ENCODE results near the gene PDK2.
A peak's percentile ranks its signal among the peaks of the same experiment; 100 is the strongest.

Gene PDK2

DNA sequence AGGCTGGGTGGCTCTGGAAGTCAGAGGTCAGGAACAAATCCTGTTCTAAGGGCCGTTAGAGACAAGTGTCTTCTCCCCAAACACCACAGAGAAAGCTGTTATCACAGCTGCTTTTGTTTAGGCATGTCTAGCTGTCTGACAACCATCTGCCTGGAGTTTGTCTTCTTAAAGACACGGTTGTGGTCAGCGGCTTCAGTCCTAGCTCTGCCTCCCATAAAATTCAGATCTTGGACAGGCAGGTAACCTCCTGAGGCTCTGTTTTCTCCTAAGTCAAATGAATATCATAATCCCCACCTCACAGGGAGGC, 41.5 kb upstream of the PDK2 start:
- peak; percentile 33 for ATAC-seq
- no peak for TF ChIP-seq OSR1 (CRISPR knock-in tag; IDR thresholded peaks at IDR 0.05)
- TF ChIP-seq TCF4 (CRISPR knock-in tag; IDR thresholded peaks at IDR 0.05; ENCODE audit: borderline replicate concordance), result peak; percentile 91

DNA sequence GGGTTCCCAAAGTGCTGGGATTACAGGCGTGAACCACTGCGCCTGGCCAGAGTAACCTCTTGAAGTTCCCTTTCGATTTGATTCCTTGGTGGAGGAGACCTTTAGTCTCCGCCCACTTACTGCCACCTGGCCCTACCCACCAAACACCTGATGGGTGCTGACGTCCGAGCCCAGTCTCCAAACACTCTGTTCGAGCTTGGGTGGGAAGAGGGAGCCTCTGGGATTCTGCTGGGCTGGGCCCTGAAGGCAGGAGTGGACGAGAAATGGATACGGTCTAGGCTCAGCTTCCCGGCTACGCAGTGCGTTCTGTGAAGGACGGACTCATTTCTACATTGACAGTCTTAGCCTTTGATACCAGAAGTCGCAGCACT, 40.1 kb upstream of the PDK2 start:
- no peak for TF ChIP-seq OSR1 (CRISPR knock-in tag; IDR thresholded peaks at IDR 0.05)
- TF ChIP-seq ISL1 (CRISPR knock-in tag; IDR thresholded peaks at IDR 0.05), result no peak
- TF ChIP-seq ZFP30 (CRISPR knock-in tag; IDR thresholded peaks at IDR 0.05), result no peak
- TF ChIP-seq, protein P1, sequence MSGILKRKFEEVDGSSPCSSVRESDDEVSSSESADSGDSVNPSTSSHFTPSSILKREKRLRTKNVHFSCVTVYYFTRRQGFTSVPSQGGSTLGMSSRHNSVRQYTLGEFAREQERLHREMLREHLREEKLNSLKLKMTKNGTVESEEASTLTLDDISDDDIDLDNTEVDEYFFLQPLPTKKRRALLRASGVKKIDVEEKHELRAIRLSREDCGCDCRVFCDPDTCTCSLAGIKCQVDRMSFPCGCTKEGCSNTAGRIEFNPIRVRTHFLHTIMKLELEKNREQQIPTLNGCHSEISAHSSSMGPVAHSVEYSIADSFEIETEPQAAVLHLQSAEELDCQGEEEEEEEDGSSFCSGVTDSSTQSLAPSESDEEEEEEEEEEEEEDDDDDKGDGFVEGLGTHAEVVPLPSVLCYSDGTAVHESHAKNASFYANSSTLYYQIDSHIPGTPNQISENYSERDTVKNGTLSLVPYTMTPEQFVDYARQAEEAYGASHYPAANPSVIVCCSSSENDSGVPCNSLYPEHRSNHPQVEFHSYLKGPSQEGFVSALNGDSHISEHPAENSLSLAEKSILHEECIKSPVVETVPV (CRISPR knock-in tag; IDR thresholded peaks at IDR 0.05), result no peak
- no peak for TF ChIP-seq ZNF70 (CRISPR knock-in tag; IDR thresholded peaks at IDR 0.05)
- ATAC-seq, result no peak

DNA sequence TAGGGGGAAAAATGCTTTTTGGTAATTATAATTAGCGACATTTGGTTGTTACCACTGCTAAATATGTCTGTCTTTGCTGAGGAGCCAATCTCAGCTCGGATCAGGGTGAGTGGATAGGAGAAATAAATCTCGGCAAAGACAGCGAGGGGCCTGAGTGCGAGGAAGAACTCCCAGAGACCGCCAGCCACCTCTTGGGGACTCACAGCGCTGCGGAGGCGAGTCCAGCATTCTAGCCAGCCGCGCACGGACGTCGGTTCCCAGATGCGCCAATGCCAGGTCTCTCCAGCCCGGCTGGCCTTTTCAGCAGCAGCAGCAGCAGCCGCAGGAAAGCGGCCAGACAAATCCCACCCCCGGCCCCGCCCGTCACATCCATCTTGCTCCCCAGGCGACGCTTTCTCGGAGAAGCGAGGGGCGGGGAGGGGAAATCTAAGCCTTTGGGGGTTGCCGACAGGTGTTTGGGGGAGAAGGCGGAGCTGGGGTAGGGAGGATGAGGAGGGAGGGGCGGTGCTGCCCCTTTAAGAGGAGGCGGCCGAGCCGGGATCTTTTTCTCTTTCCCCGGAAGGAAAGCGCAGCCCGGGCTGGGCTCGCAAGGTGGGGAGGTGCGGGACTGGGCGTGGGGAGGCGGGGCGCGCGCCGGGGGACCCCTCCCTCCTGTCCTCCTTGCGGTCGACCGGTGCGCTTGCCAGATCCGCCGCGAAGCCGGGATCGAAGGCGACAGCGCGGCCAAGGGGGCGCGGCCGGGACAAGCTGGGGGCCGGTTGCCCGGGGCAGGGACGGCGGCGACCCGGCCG, 39.5 kb upstream of the PDK2 start, which contains the start of gene ITGA3:
TSS of gene ITGA3 (plus strand) at position 685 of the 791 bp plus-strand sequence. CDS start 330 bp downstream, outside the sequence.
- TF ChIP-seq SNAI2 (CRISPR knock-in tag; IDR thresholded peaks at IDR 0.05), result no peak
- TF ChIP-seq TCF4 (CRISPR knock-in tag; IDR thresholded peaks at IDR 0.05; ENCODE audit: borderline replicate concordance), result no peak; the same call in 1 of the 2 replicates
- TF ChIP-seq, protein P2, sequence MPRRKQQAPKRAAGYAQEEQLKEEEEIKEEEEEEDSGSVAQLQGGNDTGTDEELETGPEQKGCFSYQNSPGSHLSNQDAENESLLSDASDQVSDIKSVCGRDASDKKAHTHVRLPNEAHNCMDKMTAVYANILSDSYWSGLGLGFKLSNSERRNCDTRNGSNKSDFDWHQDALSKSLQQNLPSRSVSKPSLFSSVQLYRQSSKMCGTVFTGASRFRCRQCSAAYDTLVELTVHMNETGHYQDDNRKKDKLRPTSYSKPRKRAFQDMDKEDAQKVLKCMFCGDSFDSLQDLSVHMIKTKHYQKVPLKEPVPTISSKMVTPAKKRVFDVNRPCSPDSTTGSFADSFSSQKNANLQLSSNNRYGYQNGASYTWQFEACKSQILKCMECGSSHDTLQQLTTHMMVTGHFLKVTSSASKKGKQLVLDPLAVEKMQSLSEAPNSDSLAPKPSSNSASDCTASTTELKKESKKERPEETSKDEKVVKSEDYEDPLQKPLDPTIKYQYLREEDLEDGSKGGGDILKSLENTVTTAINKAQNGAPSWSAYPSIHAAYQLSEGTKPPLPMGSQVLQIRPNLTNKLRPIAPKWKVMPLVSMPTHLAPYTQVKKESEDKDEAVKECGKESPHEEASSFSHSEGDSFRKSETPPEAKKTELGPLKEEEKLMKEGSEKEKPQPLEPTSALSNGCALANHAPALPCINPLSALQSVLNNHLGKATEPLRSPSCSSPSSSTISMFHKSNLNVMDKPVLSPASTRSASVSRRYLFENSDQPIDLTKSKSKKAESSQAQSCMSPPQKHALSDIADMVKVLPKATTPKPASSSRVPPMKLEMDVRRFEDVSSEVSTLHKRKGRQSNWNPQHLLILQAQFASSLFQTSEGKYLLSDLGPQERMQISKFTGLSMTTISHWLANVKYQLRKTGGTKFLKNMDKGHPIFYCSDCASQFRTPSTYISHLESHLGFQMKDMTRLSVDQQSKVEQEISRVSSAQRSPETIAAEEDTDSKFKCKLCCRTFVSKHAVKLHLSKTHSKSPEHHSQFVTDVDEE (CRISPR knock-in tag; IDR thresholded peaks at IDR 0.05), result 0 out of 2 replicates have a peak, but pooled peaks have one; percentile 15
- TF ChIP-seq RARB (CRISPR knock-in tag; IDR thresholded peaks at IDR 0.05), result no peak
- TF ChIP-seq TOX (CRISPR knock-in tag; IDR thresholded peaks at IDR 0.05; ENCODE audit: borderline replicate concordance), result no peak
- TF ChIP-seq ZNF70 (CRISPR knock-in tag; IDR thresholded peaks at IDR 0.05), result peak; percentile 79; the same call in 1 of the 2 replicates
- TF ChIP-seq ZFP3 (CRISPR knock-in tag; IDR thresholded peaks at IDR 0.05), result 0 out of 2 replicates have a peak, but pooled peaks have one; percentile 25
- TF ChIP-seq GLIS3 (CRISPR knock-in tag; IDR thresholded peaks at IDR 0.05), result no peak
- TF ChIP-seq, protein P1 (CRISPR knock-in tag; IDR thresholded peaks at IDR 0.05), result no peak
- TF ChIP-seq, protein P3, sequence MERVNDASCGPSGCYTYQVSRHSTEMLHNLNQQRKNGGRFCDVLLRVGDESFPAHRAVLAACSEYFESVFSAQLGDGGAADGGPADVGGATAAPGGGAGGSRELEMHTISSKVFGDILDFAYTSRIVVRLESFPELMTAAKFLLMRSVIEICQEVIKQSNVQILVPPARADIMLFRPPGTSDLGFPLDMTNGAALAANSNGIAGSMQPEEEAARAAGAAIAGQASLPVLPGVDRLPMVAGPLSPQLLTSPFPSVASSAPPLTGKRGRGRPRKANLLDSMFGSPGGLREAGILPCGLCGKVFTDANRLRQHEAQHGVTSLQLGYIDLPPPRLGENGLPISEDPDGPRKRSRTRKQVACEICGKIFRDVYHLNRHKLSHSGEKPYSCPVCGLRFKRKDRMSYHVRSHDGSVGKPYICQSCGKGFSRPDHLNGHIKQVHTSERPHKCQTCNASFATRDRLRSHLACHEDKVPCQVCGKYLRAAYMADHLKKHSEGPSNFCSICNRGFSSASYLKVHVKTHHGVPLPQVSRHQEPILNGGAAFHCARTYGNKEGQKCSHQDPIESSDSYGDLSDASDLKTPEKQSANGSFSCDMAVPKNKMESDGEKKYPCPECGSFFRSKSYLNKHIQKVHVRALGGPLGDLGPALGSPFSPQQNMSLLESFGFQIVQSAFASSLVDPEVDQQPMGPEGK (CRISPR knock-in tag; IDR thresholded peaks at IDR 0.05; ENCODE audit: borderline replicate concordance), result peak; percentile 36; the same call in 1 of the 2 replicates
- peak; percentile 55 for ATAC-seq

DNA sequence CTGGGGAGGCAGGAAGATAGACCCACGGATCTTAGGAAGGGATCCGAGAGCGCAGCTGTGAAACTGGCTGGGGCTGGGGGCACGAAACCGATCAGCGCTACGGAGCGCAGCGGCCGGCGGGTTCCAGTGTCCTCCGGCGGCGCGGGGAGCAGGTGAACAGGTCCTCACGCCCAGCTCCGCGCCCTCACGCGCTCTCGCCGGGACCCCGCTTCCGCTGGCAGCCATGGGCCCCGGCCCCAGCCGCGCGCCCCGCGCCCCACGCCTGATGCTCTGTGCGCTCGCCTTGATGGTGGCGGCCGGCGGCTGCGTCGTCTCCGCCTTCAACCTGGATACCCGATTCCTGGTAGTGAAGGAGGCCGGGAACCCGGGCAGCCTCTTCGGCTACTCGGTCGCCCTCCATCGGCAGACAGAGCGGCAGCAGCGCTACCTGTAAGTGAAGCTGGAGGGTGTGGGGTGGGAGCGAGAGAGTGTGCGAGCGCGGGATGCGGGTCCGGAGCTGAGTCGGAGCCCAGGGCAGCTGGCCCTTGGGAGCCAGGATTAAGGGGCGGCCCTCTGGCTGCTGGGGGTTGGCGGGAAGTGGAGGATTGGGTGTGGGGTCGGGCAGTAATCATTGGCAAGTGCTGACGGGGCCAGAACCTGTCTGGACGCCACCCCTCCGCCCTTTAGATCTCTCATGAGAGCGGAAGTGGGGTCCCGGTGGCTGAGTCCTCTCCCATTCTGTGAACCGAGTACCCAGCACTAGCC, 38.8 kb upstream of the PDK2 start:
- peak; percentile 25 for ATAC-seq
- TF ChIP-seq OSR1 (CRISPR knock-in tag; IDR thresholded peaks at IDR 0.05) (no peak), ZNF70 (CRISPR knock-in tag; IDR thresholded peaks at IDR 0.05) (no peak), ZFP3 (CRISPR knock-in tag; IDR thresholded peaks at IDR 0.05) (no peak), ZNF565 (CRISPR knock-in tag; conservative IDR thresholded peaks at IDR 0.05; ENCODE audit: low read depth) (no peak), ZC3H10 (CRISPR knock-in tag; IDR thresholded peaks at IDR 0.05) (no peak), GLIS3 (CRISPR knock-in tag; IDR thresholded peaks at IDR 0.05) (no peak), TCF4 (CRISPR knock-in tag; IDR thresholded peaks at IDR 0.05; ENCODE audit: borderline replicate concordance) (no peak), CSDC2 (CRISPR knock-in tag; IDR thresholded peaks at IDR 0.05) (no peak)
- TF ChIP-seq, protein P1 (CRISPR knock-in tag; IDR thresholded peaks at IDR 0.05), result no peak
- TF ChIP-seq, protein P2 (CRISPR knock-in tag; IDR thresholded peaks at IDR 0.05), result no peak
- TF ChIP-seq, protein P4, sequence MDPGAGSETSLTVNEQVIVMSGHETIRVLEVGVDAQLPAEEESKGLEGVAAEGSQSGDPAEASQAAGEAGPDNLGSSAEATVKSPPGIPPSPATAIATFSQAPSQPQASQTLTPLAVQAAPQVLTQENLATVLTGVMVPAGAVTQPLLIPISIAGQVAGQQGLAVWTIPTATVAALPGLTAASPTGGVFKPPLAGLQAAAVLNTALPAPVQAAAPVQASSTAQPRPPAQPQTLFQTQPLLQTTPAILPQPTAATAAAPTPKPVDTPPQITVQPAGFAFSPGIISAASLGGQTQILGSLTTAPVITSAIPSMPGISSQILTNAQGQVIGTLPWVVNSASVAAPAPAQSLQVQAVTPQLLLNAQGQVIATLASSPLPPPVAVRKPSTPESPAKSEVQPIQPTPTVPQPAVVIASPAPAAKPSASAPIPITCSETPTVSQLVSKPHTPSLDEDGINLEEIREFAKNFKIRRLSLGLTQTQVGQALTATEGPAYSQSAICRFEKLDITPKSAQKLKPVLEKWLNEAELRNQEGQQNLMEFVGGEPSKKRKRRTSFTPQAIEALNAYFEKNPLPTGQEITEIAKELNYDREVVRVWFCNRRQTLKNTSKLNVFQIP (CRISPR knock-in tag; IDR thresholded peaks at IDR 0.05; ENCODE audit: borderline replicate concordance, low read depth), result no peak

Measured in SK-N-SH treated with all-trans-retinoic acid at 6 μM for 48 hours (cell line).